Fibroblast of lung (primary cell): Measurements from ENCODE around the gene CDK18. TPM values are rescaled to one million over a fixed set of nuclear protein-coding genes. Genes with fewer than 3 reads are reported as not detected.

Experiments used
- DNase-seq, 2 donors: peaks; one replicate each; pipeline versions ENCODE4 v3.0.0 to v3.0.0-alpha.2; 2010; ENCODE audit warnings: low read depth in 2 of 2
- H2AFZ ChIP-seq: 2 replicates; pipeline ENCODE4 v1.5.1; 2012; ENCODE audit warnings: low read length, control low read depth, inconsistent platforms
- H3K27ac ChIP-seq: 2 replicates; pipeline ENCODE4 v1.5.1; 2011; ENCODE audit warnings: low read length, control low read depth; ENCODE audit not compliant: insufficient read depth
- H3K27me3 ChIP-seq: 2 replicates; pipeline ENCODE4 v1.5.1; 2011; ENCODE audit warnings: mild to moderate bottlenecking, low read length; ENCODE audit not compliant: control insufficient read depth, insufficient read depth
- H3K36me3 ChIP-seq: 2 replicates; pipeline ENCODE4 v1.5.1; 2011; ENCODE audit warnings: low read length; ENCODE audit not compliant: control insufficient read depth, insufficient read depth
- H3K4me1 ChIP-seq: 2 replicates; pipeline ENCODE4 v1.5.1; 2011; ENCODE audit warnings: low read length; ENCODE audit not compliant: control insufficient read depth, insufficient read depth; ENCODE audit errors: extremely low read depth
- H3K4me2 ChIP-seq: 2 replicates; pipeline ENCODE4 v1.5.1; 2011; ENCODE audit warnings: low read length, control low read depth; ENCODE audit not compliant: insufficient read depth; ENCODE audit errors: extremely low read depth
- H3K4me3 ChIP-seq, 4 experiments: fragments of 200-600 bp in 1 of 4; sonication (generic) in 1 of 4; replicated peaks in 1 of 4; 2 replicates each; pipeline ENCODE4 v1.5.1; 2011 to 2016; ENCODE audit warnings: low read length in 4 of 4, low read depth in 3 of 4, mild to moderate bottlenecking in 3 of 4, control low read depth in 2 of 4, inconsistent platforms in 1 of 4, mixed read lengths in 1 of 4; ENCODE audit not compliant: insufficient read depth in 1 of 4; ENCODE audit errors: control extremely low read depth in 1 of 4
- H3K79me2 ChIP-seq: 2 replicates; pipeline ENCODE4 v1.5.1; 2012; ENCODE audit warnings: mild to moderate bottlenecking, low read length, inconsistent platforms; ENCODE audit not compliant: control insufficient read depth, insufficient read depth
- H3K9ac ChIP-seq: 2 replicates; pipeline ENCODE4 v1.5.1; 2011; ENCODE audit warnings: mild to moderate bottlenecking, low read length, control low read depth; ENCODE audit not compliant: insufficient read depth
- H3K9me3 ChIP-seq: 2 replicates; pipeline ENCODE4 v1.5.1; 2012; ENCODE audit warnings: low read depth, low read length; ENCODE audit not compliant: control insufficient read depth, insufficient read depth
- H4K20me1 ChIP-seq: 2 replicates; pipeline ENCODE4 v1.5.1; 2011; ENCODE audit warnings: low read length; ENCODE audit not compliant: control insufficient read depth, insufficient read depth; ENCODE audit errors: extremely low read depth
- CTCF ChIP-seq, 2 donors: IDR thresholded peaks in 1 of 2; conservative IDR thresholded peaks in 1 of 2; 1 replicate in 1 of 2; 2 replicates in 1 of 2; pipeline ENCODE4 v1.5.1; 2011 to 2012; ENCODE audit warnings: low read length in 2 of 2, control low read depth in 1 of 2, inconsistent platforms in 1 of 2, low read depth in 1 of 2, mild to moderate bottlenecking in 1 of 2
- EZH2 ChIP-seq: IDR thresholded peaks from 2 replicates; pipeline ENCODE4 v1.5.1; 2012; ENCODE audit warnings: low read length, control low read depth, mild to moderate bottlenecking; ENCODE audit errors: missing control alignments
- polyA plus RNA-seq, 2 donors: library from polyadenylated mRNA; depleted of rRNA in 1 of 2; stranded (reverse) in 1 of 2; unstranded in 1 of 2; fragments of >200 nt; gene quantifications; 2 replicates each; pipeline ENCODE4 v1.2.1, GENCODE V29; 2011 to 2012; ENCODE audit warnings: missing spikeins in 1 of 2
- total RNA-seq: library from RNA; depleted of rRNA; stranded (reverse); fragments of >200 nt; gene quantifications from 2 replicates; pipeline ENCODE4 v1.2.1, GENCODE V29; 2014

The CDK18 gene
- total and polyA plus RNA-seq, 2 donors (not counting 1 experiment from before 2014, with no cell fraction given) = 0.33 to 2.1 TPM

GRCh38 chr1:205472737-205473441, 31.6 kb upstream of the CDK18 start:
- H2AFZ ChIP-seq = no peak overlapping the region
- H3K36me3 ChIP-seq = no peaks in the 10 kb centered on the region
- no peak overlapping the region for H3K9ac ChIP-seq
- H3K27ac ChIP-seq = no peak overlapping the region
- no peak overlapping the region for H3K4me2 ChIP-seq
- no peak for TF ChIP-seq CTCF (conservative IDR thresholded peaks at IDR 0.05 in 1 of 2, IDR thresholded peaks at IDR 0.05 in 1 of 2; ENCODE audit: low read depth in 1 of 2, low read length in 2 of 2)
- no peak for TF ChIP-seq EZH2
- H4K20me1 ChIP-seq = no peaks in the 10 kb centered on the region
- no peaks in the 10 kb centered on the region for H3K9me3 ChIP-seq
- no peaks in the 10 kb centered on the region for H3K79me2 ChIP-seq
- H3K4me1 ChIP-seq = no peaks in the 10 kb centered on the region
- no peak for DNase-seq
- no peak overlapping the region for H3K4me3 ChIP-seq
- peaks cover 3% of the 10 kb centered on the region for H3K27me3 ChIP-seq

- H3K4me3 ChIP-seq = no peak overlapping the region
- H3K9me3 ChIP-seq = no peaks in the 10 kb centered on the region
- no peak overlapping the region for H3K4me2 ChIP-seq
- no peak overlapping the region for H2AFZ ChIP-seq
- no peak overlapping the region for H3K9ac ChIP-seq
- no peaks in the 10 kb centered on the region for H3K4me1 ChIP-seq
- peaks cover 3% of the 10 kb centered on the region for H3K27me3 ChIP-seq
- TF ChIP-seq CTCF (conservative IDR thresholded peaks at IDR 0.05 in 1 of 2, IDR thresholded peaks at IDR 0.05 in 1 of 2; ENCODE audit: low read depth in 1 of 2, low read length in 2 of 2) (no peak), EZH2 (no peak)
- H3K27ac ChIP-seq = no peak overlapping the region
- no peaks in the 10 kb centered on the region for H3K79me2 ChIP-seq
- H3K36me3 ChIP-seq = no peaks in the 10 kb centered on the region
- no peaks in the 10 kb centered on the region for H4K20me1 ChIP-seq
- DNase-seq = no peak
These were observed 31.0 kb upstream of the CDK18 start for GRCh38 chr1:205473475-205473874.

- H3K4me1 ChIP-seq = no peaks in the 10 kb centered on the region
- no peaks in the 10 kb centered on the region for H4K20me1 ChIP-seq
- H3K9me3 ChIP-seq = no peaks in the 10 kb centered on the region
- H3K79me2 ChIP-seq = no peaks in the 10 kb centered on the region
- no peak overlapping the region for H3K4me3 ChIP-seq
- H3K9ac ChIP-seq = no peak overlapping the region
- H2AFZ ChIP-seq = no peak overlapping the region
- H3K27me3 ChIP-seq = peaks cover 3% of the 10 kb centered on the region
- DNase-seq = no peak
- H3K36me3 ChIP-seq = no peaks in the 10 kb centered on the region
- H3K27ac ChIP-seq = no peak overlapping the region
- no peak overlapping the region for H3K4me2 ChIP-seq
- no peak for TF ChIP-seq EZH2
- no peak for TF ChIP-seq CTCF (conservative IDR thresholded peaks at IDR 0.05 in 1 of 2, IDR thresholded peaks at IDR 0.05 in 1 of 2; ENCODE audit: low read depth in 1 of 2, low read length in 2 of 2)
These were observed 30.5 kb upstream of the CDK18 start for GRCh38 chr1:205473966-205474365.
